HG02973 (cell line): ENCODE data around the gene ABCF3.

Experiments used
- ATAC-seq: cut with Tn5 transposase; IDR thresholded peaks from one replicate; pipeline ENCODE4 v1.9.1; 2021; ENCODE audit warnings: moderate library complexity; ENCODE audit not compliant: unreplicated experiment

The ABCF3 gene

GRCh38 chr3:184184546-184185230 lies 1.3 kb upstream of the ABCF3 start:
- ATAC-seq = no peak

GRCh38 chr3:184185461-184186183 lies 377 bp upstream of the ABCF3 start:
- peak; percentile 82 for ATAC-seq

GRCh38 chr3:184186902-184187207 lies 856 bp downstream of the ABCF3 start:
- ATAC-seq = no peak

GRCh38 chr3:184188080-184188479 lies 2.1 kb downstream of the ABCF3 start:
- no peak for ATAC-seq

GRCh38 chr3:184189421-184189820 lies 3.4 kb downstream of the ABCF3 start:
- no peak for ATAC-seq

GRCh38 chr3:184192889-184193288 lies 6.9 kb downstream of the ABCF3 start:
- ATAC-seq = no peak

- no peak for ATAC-seq
Measured at GRCh38 chr3:184193991-184194539, 8.1 kb downstream of the ABCF3 start.

GRCh38 chr3:184196536-184196935 lies 10.5 kb downstream of the ABCF3 start:
- no peak for ATAC-seq

GRCh38 chr3:184198509-184198908 lies 12.5 kb downstream of the ABCF3 start:
- no peak for ATAC-seq

GRCh38 chr3:184200825-184201224 lies 14.8 kb downstream of the ABCF3 start:
- no peak for ATAC-seq

- no peak for ATAC-seq
Measured at GRCh38 chr3:184203526-184203925, 17.5 kb downstream of the ABCF3 start.

- ATAC-seq = no peak
Measured at GRCh38 chr3:184209146-184209923, 23.3 kb downstream of the ABCF3 start.

- ATAC-seq = no peak
Measured at GRCh38 chr3:184211297-184211696, 25.3 kb downstream of the ABCF3 start.

- no peak for ATAC-seq
Measured at GRCh38 chr3:184211718-184212117, 25.7 kb downstream of the ABCF3 start.

GRCh38 chr3:184218814-184219213 lies 32.8 kb downstream of the ABCF3 start:
- ATAC-seq = no peak

- no peak for ATAC-seq
Measured at GRCh38 chr3:184222521-184222920, 36.5 kb downstream of the ABCF3 start.

GRCh38 chr3:184223946-184224345 lies 37.9 kb downstream of the ABCF3 start:
- ATAC-seq = no peak

GRCh38 chr3:184227481-184227935 lies 41.5 kb downstream of the ABCF3 start:
- no peak for ATAC-seq

- no peak for ATAC-seq
Measured at GRCh38 chr3:184228376-184229137, 42.6 kb downstream of the ABCF3 start.

GRCh38 chr3:184229394-184230080 lies 43.5 kb downstream of the ABCF3 start, which contains the start of gene VWA5B2:
Gene VWA5B2, plus strand, starts transcription at chr3:184229585. Its CDS starts 944 bp downstream, at chr3:184230529.
- peak; percentile 79 for ATAC-seq
